Measurements from ENCODE around the gene MAST2.

Gene MAST2

DNA sequence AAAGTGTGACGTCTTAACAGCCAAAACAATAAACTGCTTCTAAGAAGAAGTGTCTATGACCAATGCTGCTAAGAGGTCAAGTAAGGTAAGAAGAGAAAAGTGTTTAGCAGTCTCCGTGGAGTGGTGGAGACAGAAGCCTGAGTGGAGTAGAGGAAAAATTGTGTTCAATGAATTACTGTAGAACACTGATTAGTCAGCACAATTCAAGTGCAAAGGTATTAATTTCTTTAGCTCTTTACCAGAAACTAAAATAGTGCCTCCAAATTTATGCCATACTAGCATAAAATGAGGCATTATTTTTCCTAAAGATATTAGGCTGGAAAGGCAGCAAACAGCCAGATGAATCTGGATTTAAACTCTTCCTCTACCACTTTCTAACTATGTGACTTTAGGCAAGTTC is 272.9 kb downstream of the MAST2 start:
- ATAC-seq: no peak

DNA sequence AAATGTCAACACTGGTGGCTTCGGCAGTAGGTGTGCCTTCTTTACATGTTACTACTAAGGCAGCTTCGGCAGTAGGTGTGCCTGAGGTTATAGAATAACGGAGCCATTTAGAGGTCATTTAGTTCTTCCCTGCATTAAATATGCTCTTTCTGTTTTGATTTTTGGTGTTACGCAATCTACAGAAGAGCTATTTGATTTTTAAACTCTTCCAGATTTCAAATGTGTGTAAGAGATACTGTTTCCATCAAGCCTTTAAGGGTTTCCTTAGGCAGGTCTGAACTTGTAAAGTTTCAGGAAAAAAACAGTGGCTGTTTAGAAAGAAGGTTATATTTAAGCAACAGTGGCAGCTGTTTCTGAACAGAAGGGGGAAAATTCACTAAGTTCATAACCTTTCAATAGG is 274.2 kb downstream of the MAST2 start:
- ATAC-seq: no peak

DNA sequence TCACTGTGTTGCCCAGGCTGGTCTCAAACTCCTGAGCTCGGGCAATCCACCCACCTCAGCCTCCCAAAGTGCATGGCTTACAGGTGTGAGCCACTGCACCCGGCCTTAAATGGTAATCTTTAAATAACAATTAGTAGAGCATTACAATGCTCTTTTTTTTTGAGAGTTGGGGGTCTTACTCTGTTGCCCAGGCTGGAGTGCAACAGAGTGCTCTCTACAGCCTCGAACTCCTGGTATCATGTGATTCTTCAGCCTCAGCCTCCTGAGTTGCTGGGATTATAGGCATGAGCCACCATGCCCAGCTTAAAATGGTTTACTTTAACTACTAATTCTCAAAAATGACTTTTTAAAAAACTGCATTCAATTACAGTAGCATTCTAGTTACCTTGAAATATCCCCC is 276.8 kb downstream of the MAST2 start:
- no peak for ATAC-seq

DNA sequence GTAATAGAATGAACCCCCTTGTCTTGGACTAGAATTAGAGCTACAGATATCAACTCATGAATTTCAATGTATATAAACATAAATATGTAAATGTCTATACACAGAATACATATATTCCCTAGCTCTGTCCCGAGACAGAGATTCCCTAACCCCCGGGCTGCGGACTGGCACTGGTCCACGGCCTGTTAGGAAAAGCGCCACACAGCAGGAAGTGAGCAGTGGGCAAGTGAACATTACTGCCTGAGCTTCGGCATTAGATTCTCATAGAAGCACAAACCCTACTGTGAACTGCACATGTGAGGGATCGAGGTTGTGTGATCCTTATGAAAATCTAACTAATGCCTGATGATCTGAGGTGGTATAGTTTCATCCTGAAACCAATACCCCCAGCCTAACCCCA is 277.8 kb downstream of the MAST2 start:
- no peak for ATAC-seq

DNA sequence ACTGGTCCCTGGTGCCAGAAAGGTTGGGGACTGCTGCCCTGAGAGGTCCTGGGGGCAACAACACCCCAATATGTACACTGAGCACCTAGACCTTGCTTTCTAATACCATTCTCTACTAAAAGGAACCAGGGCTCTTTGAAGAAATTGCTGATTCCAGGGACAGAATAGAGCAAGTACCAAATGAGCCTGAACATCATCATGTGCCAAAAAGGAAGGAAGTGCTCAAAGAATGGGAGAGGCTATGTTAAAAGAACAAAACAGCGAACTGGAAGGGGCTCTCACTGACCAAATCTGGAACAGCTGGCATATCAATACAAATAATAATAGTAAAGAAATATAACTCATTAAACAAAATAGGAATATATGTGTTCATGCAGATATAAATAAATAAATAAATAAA is 278.2 kb downstream of the MAST2 start:
- no peak for ATAC-seq

DNA sequence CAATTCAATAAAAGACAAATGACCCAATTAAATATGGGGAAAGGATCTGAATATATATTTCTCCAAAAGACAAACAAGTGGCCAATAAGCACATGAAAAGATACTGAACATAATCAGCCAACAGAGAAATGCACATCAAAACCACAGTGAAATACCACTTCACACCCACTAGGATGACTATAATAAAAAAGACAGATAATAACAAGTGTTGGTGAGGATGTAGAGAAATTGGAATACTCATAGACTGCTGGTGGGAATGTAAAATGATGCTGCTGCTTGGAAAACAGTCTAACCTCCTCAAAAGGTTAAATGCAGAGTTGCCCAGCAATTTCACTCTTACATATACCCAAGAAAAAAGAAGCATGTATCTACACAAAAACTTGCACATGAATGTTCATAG is 280.2 kb downstream of the MAST2 start:
- no peak for ATAC-seq

DNA sequence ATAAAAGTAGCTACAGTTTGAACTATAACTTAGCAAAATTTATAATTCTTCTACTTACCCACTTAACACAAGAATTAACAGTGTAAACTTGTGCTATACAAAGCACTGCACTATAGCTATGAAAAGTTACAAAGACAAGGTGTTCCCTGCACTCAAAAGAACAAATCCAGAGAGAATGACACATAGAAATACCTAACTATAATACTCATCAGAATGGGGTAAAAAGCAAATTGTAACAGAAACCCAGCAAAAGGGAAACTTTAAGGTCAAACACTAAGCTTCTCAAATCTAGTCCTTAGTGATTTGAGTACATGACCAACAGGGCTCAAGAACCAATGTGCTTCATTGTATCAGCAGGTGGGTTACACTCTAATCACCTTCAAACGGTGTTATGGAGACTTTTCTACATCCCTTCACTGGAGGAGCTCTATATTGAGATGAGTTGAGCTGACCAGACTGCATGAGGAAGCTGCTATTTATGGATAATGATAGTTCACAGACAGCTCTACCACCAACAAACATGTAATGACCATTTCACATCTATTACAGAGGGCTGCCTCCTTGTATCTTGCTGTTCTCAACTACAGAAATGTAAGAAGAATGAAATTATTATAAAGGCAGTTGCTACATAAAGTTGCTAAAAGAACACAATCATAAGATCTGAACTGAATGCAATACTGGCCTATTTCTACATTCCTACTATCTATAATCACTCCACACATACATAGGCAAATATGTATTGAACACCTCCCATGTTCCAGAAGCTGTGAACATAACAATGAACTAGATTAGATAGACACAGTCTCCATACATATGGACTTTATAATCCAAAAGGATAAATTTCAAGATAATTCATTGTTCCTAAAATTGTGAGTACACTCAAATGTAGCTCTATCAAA is 281.4 kb downstream of the MAST2 start:
- ATAC-seq: no peak
